GM21515 (cell line): ENCODE data around the gene CATSPER4.

Experiments
- ATAC-seq: cut with Tn5 transposase; IDR thresholded peaks from one replicate; pipeline ENCODE4 v1.9.1; 2021; ENCODE audit not compliant: unreplicated experiment

The CATSPER4 gene

DNA sequence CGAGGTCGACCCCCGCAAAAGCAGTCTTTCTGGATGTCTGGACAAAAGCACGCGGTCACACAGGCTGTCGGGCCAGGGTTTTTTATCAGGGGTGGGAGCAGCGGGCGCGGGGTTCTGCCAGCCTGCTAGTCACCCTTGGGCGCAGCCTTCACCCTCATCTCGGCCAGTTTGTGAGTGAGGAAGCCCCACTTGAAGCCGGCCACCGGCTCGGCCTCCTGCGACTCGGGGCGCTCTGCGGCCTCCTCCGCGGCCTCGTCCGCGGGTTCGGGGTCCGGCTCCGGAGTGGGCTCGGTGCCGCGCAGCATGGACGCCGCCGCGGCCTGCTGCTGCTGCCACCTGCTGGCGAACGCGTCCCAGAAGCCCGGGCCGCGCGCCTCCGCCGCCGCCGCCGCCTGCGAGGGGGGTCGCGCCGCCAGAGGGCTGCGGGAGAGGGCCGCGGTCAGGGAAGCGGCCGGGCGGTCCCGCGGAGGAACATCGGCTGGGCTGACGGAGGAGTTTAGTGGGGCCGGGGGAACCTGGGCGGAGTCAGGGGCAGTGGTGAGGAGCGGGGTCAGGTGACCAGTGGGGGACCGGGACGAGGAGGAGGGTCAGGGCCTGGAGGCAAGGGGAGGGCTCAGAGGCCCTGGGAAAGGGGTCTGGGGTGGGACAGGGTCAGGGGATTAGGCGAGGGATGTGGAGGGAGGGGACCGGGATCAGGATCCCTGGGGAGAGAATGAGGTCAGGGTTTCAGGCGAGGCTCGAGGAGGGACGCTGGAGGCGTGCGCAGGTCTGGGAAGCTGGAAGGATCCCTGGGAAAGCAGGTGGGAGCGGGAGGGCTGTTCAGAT, 26.2 kb upstream of the CATSPER4 start:
- ATAC-seq, result no peak

- ATAC-seq, result no peak
Measured at GRCh38 chr1:26164861-26165842, 25.2 kb upstream of the CATSPER4 start.

DNA sequence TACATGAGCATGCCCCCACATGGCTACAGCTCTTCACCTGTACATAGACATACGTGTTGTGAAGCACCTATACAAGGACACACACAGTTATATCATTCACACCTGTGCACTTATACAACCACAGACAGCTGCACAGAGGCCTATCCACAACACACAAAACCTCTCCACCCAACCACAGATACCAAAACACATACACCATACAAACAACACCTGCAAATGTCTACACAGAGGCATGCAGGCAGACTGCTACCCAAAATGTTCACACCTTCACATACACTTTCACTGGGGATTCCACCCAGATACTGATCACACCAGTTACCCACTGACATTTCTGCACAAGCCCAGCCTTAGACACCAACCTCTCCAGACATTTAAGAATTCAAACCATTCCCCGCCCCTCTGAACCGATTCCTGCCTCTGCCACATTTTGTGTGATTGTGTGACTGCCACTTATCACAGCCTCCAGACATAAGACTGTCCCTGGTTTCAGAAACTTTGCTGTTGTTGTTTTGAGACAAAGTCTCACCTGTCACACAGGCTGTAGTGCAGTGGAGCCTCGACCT, 23.6 kb upstream of the CATSPER4 start:
- ATAC-seq, result no peak

DNA sequence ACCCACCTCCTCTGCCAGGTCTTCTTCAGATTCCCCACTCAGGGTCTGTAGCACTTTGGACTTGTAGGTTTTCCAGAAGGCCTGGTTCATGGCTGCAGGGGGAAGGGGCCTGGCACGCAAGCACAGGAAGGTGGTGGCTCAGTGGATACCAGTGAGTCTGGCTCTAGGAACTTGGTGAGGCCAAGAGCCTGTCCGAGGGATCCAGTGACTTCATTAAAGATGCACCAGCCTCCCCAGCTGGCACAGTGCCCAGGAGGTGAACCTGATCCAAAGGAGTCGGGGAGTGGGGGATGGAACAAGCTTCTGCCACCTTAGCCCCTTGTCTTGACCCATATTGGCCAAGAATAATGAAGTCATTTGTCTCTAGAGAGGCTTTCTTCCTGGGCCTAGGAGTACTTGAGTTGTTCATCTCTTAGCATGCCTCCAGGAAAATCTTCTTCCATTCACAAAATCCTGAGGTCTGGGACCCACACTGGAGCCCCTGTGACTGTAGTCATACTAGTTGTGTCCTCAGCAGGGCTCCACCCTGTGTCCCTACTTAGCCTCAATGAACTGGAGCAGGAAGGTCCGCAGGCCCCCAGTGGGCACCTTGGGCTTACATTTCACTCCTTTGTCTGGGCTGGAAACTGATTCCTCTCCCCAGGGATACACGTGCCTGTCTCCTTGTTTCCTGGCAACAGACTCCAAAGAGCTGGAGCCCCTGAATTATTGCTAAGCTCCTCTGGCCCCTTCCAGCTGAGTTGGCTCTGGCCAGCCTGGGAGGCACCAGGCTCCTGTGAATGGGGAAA, 21.8 kb upstream of the CATSPER4 start, which contains the start of gene C1orf232:
TSS of gene C1orf232 (minus strand) at position 554 of the 788 bp plus-strand sequence. CDS start at position 90, 464 bp downstream.
- no peak for ATAC-seq

DNA sequence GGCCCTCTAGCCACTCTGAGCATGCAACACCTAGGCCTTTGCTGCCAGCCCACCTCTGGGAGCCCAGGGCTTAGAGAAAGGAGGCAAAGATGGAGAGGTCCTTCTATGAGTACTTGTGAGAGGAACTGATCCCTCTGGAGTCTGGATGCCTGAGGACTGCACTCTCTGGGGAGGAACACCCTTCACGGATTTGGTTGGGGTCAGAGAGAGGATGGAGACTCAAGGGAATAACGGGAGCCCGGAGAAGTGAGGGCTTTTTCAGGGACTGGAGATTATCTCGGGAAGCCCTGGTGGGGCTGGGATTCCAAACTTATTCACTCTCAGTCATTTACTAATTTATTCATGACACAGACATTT, 21.2 kb upstream of the CATSPER4 start:
- ATAC-seq, result no peak

GRCh38 chr1:26169669-26170471, 20.5 kb upstream of the CATSPER4 start, which contains the start of gene ZNF593:
Gene ZNF593 (plus strand): TSS chr1:26169908. CDS start chr1:26169984, 76 bp downstream.
- ATAC-seq, result peak; percentile 93

DNA sequence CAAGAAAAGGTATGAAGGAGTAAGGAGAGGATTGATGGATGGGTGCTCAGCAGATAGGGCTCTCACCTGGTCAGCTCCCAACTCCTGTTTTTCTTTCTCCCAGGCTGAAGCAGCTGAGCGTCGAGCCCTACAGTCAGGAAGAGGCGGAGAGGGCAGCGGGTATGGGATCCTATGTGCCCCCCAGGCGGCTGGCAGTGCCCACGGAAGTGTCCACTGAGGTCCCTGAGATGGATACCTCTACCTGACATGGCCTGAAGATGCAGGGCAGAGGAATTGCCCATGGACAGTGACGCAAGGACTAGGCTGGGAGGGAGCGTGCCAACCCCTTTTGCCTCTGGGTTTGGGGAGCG, 20.0 kb upstream of the CATSPER4 start:
- no peak for ATAC-seq

GRCh38 chr1:26171084-26172072, 19.0 kb upstream of the CATSPER4 start, which contains the start of gene ZNF593OS:
Gene ZNF593OS (minus strand): TSS chr1:26171832. CDS start chr1:26171661, 171 bp downstream.
- no peak for ATAC-seq

- ATAC-seq, result no peak
Measured at GRCh38 chr1:26175346-26175745, 15.1 kb upstream of the CATSPER4 start.

GRCh38 chr1:26177182-26177684, 13.2 kb upstream of the CATSPER4 start, which contains the start of gene CNKSR1:
Gene CNKSR1 (plus strand): TSS chr1:26177491. CDS start chr1:26177548, 57 bp downstream.
- no peak for ATAC-seq

GRCh38 chr1:26180010-26180506, 10.3 kb upstream of the CATSPER4 start:
- ATAC-seq, result no peak

DNA sequence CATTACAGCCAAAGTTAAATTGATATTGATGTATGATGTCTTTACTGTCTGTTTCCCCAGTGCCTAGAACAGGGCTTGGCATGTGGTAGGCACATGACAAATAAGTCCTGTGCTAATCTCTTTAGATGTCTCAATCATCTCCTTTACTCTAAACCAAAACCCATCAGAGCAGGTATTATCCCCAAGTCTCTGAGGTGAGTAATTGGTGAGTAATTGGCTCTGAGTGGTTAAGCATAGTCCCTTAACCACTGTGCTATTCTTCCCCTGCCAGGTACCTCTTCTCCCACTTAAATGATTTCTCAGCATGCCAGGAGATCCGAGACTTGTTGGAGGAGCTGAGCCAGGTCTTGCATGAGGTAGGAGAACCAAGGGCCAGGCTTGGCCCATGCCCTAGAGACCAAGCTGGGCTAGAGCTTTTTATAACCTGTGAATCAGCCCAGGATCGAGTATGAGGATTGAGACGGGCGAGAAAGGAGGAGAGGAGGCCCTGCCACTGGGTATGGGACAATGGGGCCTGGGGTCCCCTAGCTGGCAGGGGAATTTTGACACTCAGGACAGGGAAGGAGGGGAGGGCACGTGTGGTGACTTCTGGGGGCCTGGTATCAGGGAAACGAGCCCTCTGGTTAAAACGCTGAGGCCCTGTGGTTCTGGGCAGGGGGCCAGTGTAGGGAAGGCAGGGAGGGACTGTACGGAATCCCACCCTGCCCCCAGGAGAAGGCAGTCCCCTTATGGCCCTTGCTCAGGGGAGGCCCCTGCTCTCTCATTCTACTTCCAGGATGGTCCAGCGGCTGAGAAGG, 8.6 kb upstream of the CATSPER4 start:
- no peak for ATAC-seq

- ATAC-seq, result no peak
Measured at GRCh38 chr1:26182383-26182696, 8.1 kb upstream of the CATSPER4 start.

DNA sequence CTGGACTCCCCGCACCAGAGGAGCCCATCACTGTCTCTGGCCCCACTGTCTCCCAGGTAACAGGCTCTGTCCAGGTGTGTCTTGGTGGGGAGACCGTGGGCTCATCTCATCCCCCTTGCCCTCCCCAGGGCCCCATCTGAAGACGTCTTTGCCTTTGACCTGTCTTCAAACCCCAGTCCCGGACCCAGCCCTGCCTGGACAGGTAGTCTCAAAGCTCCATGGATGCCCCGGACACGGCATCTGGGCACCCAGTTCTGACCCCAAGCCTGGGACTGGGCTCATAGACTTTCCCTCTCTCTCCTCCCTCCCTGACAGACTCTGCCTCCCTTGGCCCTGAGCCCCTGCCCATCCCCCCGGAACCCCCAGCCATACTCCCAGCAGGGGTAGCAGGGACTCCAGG, 6.3 kb upstream of the CATSPER4 start:
- no peak for ATAC-seq

DNA sequence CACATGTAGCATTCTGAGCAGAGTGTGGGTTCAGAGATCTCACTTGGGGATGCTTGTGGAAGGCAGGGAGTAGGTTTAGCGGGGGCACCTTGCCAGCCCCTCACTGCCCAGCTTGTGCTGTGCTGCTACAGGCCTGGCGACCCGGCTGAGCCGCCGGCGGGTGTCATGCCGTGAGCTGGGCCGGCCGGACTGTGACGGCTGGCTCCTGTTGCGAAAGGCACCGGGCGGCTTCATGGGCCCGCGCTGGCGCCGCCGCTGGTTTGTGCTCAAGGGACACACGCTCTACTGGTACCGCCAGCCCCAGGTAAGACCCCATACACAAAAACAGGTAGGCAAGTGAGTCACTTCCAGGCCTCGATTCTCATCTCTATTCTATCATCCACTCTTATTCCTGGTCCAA, 5.5 kb upstream of the CATSPER4 start:
- no peak for ATAC-seq

GRCh38 chr1:26187882-26188281, 2.5 kb upstream of the CATSPER4 start:
- ATAC-seq, result no peak

GRCh38 chr1:26188477-26188876, 1.9 kb upstream of the CATSPER4 start:
- ATAC-seq, result no peak
